ENCODE data around the gene DDX24.

DNA sequence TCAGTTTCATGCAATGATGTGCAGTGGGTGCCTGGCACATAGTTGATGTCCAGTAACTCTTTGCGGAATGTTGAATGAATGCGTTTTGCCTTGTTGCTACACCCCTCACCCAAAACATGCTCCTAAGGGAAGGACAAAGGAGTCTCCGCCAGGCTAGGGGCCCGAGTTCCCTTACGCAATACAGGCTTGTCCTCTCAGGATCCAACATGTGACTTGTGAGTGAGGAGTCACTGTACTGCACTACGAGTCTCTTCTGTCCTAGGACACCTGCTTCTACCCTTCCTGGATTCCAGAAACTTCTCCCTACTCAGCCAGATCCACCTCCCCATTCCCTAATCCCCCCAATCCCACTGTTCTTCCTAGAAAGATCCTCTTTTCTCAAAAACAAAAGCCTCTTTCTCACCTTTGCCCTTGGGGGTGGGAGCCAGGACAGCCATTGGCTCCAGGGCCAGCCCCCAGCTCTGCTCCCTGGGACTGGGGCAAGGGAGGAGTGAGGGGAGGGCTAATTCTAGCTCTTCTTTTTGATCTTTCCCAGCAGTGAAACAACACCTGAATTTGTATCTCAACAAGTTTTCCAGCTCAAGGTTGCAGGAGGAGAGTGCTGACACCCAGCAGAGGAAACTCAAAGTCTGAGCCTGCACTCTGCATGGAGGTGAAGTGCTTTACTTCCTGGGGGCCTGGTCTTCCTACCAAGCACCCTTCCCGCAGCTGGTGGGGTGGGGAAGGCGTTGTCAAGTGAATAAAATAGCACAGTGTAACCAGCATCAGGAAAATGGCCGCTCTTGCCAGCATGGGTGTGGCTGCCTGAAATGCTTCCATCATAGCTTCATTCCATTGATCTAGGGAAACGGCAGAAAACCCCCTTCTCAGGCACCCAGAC lies 58.2 kb downstream of the DDX24 start:
- TF ChIP-seq POLR2A (IDR thresholded peaks at IDR 0.05), result no peak
- no peak for TF ChIP-seq POLR2AphosphoS5 (IDR thresholded peaks at IDR 0.05)
- TF ChIP-seq, protein P1, sequence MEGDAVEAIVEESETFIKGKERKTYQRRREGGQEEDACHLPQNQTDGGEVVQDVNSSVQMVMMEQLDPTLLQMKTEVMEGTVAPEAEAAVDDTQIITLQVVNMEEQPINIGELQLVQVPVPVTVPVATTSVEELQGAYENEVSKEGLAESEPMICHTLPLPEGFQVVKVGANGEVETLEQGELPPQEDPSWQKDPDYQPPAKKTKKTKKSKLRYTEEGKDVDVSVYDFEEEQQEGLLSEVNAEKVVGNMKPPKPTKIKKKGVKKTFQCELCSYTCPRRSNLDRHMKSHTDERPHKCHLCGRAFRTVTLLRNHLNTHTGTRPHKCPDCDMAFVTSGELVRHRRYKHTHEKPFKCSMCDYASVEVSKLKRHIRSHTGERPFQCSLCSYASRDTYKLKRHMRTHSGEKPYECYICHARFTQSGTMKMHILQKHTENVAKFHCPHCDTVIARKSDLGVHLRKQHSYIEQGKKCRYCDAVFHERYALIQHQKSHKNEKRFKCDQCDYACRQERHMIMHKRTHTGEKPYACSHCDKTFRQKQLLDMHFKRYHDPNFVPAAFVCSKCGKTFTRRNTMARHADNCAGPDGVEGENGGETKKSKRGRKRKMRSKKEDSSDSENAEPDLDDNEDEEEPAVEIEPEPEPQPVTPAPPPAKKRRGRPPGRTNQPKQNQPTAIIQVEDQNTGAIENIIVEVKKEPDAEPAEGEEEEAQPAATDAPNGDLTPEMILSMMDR (IDR thresholded peaks at IDR 0.05), result no peak
- TF ChIP-seq EP300 (IDR thresholded peaks at IDR 0.05), result no peak
